ENCODE results near the gene FABP7. TPM values are rescaled to one million over a fixed set of nuclear protein-coding genes. Genes with fewer than 3 reads are reported as not detected.

The FABP7 gene
- total RNA-seq, 2 donors from 2014 or later: not detected

- no peaks in the 10 kb centered on the region for H3K4me1 ChIP-seq (ENCODE audit: control insufficient read depth in 1 of 2, low read depth in 2 of 2)
- H3K9me3 ChIP-seq: no peaks in the 10 kb centered on the region
- no peak for DNase-seq (ENCODE audit: low spot score)
- H3K27me3 ChIP-seq (replicated peaks; ENCODE audit: insufficient read depth): no peaks in the 10 kb centered on the region
- H3K36me3 ChIP-seq: no peaks in the 10 kb centered on the region
- TF ChIP-seq, protein P1, sequence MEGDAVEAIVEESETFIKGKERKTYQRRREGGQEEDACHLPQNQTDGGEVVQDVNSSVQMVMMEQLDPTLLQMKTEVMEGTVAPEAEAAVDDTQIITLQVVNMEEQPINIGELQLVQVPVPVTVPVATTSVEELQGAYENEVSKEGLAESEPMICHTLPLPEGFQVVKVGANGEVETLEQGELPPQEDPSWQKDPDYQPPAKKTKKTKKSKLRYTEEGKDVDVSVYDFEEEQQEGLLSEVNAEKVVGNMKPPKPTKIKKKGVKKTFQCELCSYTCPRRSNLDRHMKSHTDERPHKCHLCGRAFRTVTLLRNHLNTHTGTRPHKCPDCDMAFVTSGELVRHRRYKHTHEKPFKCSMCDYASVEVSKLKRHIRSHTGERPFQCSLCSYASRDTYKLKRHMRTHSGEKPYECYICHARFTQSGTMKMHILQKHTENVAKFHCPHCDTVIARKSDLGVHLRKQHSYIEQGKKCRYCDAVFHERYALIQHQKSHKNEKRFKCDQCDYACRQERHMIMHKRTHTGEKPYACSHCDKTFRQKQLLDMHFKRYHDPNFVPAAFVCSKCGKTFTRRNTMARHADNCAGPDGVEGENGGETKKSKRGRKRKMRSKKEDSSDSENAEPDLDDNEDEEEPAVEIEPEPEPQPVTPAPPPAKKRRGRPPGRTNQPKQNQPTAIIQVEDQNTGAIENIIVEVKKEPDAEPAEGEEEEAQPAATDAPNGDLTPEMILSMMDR (IDR thresholded peaks at IDR 0.05): no peak
- ATAC-seq (ENCODE audit: insufficient number of reproducible peaks, low FRiP score, low read depth): no peak
- H3K27ac ChIP-seq: no peak overlapping the region
- H3K4me3 ChIP-seq: no peak overlapping the region
Measured at GRCh38 chr6:122798099-122798641, 18.7 kb downstream of the FABP7 start.

DNA sequence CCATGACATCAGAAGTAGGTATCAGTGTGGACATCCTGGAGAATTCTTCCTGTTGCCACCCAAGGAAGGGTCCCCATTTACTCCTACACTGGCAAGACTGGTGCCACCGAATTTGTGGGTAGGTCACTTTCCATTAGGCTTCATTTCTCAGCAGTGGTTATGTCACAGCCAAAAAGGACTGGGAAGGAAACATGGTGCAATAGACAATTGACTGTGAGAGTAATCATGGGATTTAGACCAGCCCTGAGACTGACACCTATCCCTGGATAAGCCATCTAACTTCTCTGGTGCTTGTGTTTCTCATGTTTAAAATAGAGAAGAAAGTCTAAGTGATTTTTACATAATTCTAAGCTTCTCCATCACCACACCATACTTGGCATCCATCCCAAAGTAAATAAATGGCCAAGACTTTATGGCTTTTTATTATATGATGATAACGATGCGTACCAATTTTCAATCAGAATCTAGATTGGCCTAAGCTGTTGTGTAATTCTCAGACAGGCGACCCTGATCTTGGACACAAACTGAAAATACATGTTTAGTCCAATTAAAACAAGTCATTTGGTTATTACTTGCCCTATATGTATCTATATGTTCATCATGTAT, 19.7 kb downstream of the FABP7 start:
- Histone ChIP-seq H3K4me3 (no peak overlapping the region), H3K9me3 (no peaks in the 10 kb centered on the region), H3K27me3 (replicated peaks; ENCODE audit: insufficient read depth) (no peaks in the 10 kb centered on the region), H3K27ac (no peak overlapping the region), H3K4me1 (ENCODE audit: control insufficient read depth in 1 of 2, low read depth in 2 of 2) (no peaks in the 10 kb centered on the region), H3K36me3 (no peaks in the 10 kb centered on the region)
- ATAC-seq (ENCODE audit: insufficient number of reproducible peaks, low FRiP score, low read depth): no peak
- no peak for DNase-seq (ENCODE audit: low spot score)
- TF ChIP-seq, protein P1 (IDR thresholded peaks at IDR 0.05): no peak

GRCh38 chr6:122799916-122800686, 20.6 kb downstream of the FABP7 start:
- Histone ChIP-seq H3K27me3 (replicated peaks; ENCODE audit: insufficient read depth) (no peaks in the 10 kb centered on the region), H3K4me1 (ENCODE audit: control insufficient read depth in 1 of 2, low read depth in 2 of 2) (no peaks in the 10 kb centered on the region), H3K9me3 (no peaks in the 10 kb centered on the region), H3K27ac (no peak overlapping the region), H3K4me3 (no peak overlapping the region), H3K36me3 (no peaks in the 10 kb centered on the region)
- DNase-seq (ENCODE audit: low spot score) (no peak), ATAC-seq (ENCODE audit: insufficient number of reproducible peaks, low FRiP score, low read depth) (no peak)
- TF ChIP-seq, protein P1 (IDR thresholded peaks at IDR 0.05): no peak

DNA sequence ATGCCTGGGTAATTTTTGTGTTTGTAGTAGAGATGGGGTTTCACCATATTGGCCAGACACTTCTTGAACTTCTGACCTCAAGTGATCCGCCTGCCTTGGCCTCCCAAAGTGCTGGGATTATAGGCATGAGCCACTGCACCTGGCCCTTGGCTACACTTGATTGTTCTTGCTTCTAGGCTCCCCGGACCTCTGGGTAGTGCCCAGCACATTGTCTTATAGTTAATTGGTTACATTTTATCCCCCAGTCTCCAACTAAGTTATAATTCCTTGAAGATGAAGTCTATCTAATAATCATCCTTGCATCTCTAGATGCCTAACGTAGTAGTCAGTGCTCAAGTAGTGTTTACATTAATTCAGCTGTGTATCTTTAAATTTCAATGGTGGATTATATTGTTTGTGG, 21.4 kb downstream of the FABP7 start:
- no peak for DNase-seq (ENCODE audit: low spot score)
- H3K4me1 ChIP-seq (ENCODE audit: control insufficient read depth in 1 of 2, low read depth in 2 of 2): no peaks in the 10 kb centered on the region
- H3K9me3 ChIP-seq: no peaks in the 10 kb centered on the region
- TF ChIP-seq, protein P1 (IDR thresholded peaks at IDR 0.05): no peak
- no peaks in the 10 kb centered on the region for H3K36me3 ChIP-seq
- H3K27ac ChIP-seq: no peak overlapping the region
- ATAC-seq (ENCODE audit: insufficient number of reproducible peaks, low FRiP score, low read depth): no peak
- no peaks in the 10 kb centered on the region for H3K27me3 ChIP-seq (replicated peaks; ENCODE audit: insufficient read depth)
- no peak overlapping the region for H3K4me3 ChIP-seq

GRCh38 chr6:122801397-122801796, 21.9 kb downstream of the FABP7 start:
- ATAC-seq (ENCODE audit: insufficient number of reproducible peaks, low FRiP score, low read depth) (no peak), DNase-seq (ENCODE audit: low spot score) (no peak)
- no peaks in the 10 kb centered on the region for H3K9me3 ChIP-seq
- H3K36me3 ChIP-seq: no peaks in the 10 kb centered on the region
- H3K27me3 ChIP-seq (replicated peaks; ENCODE audit: insufficient read depth): no peaks in the 10 kb centered on the region
- H3K4me1 ChIP-seq (ENCODE audit: control insufficient read depth in 1 of 2, low read depth in 2 of 2): no peaks in the 10 kb centered on the region
- no peak overlapping the region for H3K4me3 ChIP-seq
- TF ChIP-seq, protein P1 (IDR thresholded peaks at IDR 0.05): no peak
- H3K27ac ChIP-seq: no peak overlapping the region

Measured in thoracic aorta (tissue), 2 donors.